HG03575 (cell line): ENCODE data around the gene MAP1LC3A.
"Not testable (repeated sequence)": the region's sequence is repeated elsewhere in the genome, so short reads cannot be mapped to it uniquely, and the experiment has no call there.

Source experiments
- ATAC-seq: cut with Tn5 transposase; IDR thresholded peaks from one replicate; pipeline ENCODE4 v1.9.1; 2021; ENCODE audit not compliant: unreplicated experiment, insufficient number of reproducible peaks, low FRiP score; ENCODE audit errors: extremely low read depth

The MAP1LC3A gene

DNA sequence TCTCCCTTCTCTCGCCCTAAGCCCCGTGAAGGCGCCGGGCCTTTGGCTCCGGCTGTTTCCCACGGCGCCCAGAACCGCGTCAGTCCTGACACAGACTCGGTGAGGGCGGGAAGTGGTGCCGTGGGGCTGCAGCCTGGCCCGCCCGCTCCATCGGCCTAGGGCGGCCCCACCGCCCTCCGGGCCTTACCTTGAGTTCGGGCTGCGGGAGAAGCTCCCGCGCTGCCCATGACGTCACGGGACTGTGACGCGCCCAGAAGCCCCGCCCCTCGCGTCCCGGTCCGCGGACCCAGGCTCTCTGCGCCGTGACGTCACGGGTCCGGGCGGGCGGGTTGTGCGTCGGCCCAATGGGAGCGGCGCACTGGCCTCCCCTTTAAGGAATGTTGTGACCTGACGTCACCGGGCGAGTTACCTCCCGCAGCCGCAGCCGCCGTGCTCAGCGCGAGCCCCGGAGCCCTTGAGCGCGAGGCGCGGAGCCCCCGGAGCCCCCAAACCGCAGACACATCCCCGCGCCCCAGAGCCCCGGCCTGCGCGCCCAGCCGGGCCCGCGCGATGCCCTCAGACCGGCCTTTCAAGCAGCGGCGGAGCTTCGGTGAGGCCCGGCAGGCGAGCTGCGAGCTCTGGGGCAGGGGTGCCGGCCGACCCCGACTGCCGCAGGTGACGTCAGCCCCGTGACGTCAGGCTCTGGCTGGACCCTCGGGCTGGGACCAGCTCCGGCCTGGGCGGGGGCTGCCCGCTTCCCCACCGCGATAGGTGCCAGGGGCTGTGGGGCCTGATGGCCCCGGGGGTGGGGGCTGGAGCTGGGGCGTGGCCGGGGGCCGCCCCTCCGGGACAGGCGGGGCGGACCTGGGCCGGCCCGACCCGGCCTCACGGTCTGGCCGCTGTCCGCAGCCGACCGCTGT, at the start of gene MAP1LC3A:
MAP1LC3A (plus strand) TSS at position 399 of the 899 bp plus-strand sequence; CDS start at position 550, 151 bp downstream.
- no peak for ATAC-seq

DNA sequence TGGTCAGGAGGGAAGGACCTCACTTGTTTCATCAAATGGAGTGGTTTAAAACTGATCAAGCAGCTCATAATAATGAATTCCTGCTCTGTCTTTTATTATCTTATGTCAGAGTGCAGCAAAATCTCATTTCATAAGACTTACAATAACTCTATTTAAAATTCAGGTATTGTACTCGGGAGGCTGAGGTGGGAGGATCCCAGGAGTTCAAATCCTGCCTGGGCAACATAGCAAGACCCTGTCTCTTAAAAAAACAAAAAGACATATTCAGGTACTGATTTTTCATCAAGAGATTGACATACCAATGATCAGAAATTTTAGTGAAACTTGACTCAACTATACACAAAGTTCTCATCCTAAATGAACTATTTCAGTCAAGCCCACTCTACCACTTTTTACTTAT, 47.9 kb upstream of the MAP1LC3A start:
- no peak for ATAC-seq

DNA sequence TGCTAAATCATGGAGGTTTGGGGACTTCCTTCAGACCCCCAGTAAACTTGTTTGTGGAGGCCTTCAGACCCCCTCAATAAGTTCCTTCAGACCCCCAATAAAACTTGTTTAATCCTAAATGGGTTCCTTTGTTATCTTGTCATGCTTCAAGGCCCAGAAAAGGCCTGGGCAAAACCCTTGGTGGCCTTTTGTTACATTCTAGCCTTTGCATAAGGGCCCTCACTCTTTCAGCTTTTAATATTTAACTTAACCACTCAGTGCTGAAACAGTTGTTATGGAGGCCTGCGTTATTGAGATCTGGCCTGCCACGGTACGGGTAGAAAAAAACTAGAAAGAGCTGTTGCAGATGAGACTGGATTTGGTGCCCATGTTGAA, 46.6 kb upstream of the MAP1LC3A start:
- ATAC-seq: no peak

DNA sequence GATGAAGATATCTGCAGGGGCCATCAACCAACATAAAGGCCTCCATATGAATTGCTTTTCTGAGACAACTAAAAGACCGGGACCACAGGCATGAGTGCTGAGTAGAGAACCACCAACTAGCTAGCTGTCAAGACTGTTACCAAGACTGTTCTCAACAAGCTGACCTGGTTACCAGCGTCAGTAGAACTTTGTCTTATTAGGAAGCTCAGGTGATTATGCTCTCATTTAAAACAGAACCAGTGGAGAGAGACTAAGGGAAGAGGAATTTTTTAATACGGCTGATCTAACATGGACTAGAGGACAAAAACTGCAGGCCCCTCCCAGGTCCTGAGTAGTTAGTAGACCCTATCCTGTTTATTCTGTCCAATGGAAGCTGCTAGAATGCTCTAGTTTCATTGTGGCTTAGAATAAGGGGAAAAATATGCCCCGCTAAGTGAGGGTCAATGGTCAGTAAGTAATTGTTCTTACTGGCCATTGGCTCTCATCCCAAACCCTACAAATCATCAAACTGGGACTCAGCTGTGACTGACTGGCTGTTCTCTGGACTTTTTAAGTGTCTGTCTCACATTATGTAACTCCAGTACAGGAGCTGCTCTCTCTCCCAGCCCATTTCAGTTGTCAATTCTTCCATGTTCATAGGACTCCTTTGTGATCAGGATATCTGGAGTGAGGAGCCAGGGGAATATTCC, 46.1 kb upstream of the MAP1LC3A start:
- ATAC-seq: no peak

DNA sequence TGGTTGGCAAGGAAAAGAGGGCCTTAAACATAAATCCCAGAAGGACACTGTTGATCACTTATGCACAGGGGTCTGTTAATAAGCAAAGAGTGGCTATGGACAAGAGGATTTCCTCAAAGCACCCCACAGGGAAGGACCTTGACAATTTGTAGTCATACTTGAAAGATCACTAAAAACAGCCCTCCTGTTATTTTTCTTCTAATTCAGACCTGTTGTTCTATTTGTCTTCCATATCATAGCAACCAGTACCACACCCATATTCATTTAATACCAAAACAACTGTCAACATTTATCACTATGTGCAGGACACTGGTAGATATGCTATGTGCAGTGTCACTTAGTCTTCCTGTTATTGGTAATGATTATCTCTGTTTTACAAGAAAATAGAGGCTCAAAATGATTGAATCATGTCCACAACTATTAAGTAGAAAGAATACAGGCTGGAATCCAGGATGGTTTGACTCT, 45.5 kb upstream of the MAP1LC3A start:
- ATAC-seq: no peak

DNA sequence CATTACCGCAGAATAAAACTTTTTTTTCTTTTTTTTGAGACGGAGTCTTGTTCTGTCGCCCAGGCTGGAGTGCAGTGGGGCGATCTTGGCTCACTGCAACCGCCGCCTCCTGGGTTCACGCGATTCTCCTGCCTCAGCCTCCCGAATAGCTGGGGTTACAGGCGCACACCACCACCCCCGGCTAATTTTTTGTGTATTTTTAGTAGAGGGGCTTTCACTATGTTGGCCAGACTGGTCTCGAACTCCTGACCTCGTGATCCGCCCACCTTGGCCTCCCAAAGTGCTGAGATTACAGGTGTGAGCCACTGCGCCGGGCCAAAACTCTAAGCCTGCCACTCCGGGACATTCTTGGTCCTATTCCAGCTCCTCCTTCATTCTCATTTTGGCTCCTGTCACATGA, 44.5 kb upstream of the MAP1LC3A start:
- not testable (repeated sequence) for ATAC-seq

DNA sequence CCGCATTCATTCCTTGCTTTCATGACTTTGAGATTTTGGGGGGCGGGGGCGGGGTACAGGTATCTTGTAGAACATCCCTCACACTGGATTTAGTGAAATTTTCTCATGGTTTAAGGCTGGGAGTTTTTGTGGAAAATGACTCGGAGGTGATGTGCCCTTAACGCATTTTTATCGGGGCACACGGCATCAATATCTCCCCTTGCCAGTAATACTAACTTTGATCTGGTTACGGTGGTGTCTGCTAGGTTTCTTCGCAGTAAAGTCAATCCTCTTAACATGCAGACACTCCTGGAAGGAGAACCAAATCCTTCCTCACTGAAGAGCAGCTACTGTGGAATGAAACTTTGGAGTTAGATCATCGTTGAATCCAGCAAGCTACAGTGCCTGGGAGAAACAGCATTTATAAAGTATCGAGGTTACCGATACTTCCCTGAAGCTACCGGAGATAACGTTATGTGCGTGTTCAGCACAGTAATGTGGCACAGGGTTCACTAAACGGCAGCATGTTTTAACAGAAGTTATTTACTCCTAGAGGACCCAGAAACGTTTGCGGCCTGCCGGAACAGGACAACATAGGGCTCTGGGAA, 43.5 kb upstream of the MAP1LC3A start:
- ATAC-seq: no peak

DNA sequence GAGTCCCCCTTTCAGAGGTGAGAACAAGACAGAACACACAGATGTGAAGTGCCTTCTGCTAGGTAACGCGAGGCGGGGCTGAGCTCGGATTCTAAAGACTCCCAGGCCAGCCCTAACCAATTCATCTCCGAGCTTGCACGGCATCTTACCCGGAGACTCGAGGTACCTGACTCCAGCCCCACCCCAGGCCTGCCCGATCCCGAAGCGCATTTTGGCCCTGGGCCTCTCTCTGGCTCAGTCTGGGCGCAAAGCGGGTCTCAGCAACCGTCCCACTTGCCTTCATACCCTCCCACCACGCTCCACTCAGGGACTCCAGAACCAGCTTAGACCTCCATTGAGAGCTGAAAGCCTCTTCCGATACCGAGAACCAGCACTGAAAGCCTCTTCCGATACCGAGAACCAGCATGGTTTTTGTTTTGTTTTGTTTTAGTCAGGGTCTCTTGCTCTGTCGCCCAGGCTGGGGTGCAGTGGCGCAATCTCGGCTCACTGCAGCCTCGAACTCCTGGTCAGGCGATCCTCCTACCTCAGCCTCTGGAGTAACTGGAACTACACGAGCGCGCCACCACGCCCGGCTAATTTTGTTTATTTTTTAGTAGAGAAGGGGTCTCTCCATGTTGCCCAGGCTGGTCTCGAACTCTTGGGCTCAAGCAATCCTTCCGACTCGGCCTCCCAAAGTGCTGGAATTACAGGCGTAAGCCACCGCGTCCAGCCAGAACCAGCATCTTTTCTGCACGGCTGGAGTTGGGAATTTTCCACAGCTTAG, 42.9 kb upstream of the MAP1LC3A start:
- no peak for ATAC-seq

DNA sequence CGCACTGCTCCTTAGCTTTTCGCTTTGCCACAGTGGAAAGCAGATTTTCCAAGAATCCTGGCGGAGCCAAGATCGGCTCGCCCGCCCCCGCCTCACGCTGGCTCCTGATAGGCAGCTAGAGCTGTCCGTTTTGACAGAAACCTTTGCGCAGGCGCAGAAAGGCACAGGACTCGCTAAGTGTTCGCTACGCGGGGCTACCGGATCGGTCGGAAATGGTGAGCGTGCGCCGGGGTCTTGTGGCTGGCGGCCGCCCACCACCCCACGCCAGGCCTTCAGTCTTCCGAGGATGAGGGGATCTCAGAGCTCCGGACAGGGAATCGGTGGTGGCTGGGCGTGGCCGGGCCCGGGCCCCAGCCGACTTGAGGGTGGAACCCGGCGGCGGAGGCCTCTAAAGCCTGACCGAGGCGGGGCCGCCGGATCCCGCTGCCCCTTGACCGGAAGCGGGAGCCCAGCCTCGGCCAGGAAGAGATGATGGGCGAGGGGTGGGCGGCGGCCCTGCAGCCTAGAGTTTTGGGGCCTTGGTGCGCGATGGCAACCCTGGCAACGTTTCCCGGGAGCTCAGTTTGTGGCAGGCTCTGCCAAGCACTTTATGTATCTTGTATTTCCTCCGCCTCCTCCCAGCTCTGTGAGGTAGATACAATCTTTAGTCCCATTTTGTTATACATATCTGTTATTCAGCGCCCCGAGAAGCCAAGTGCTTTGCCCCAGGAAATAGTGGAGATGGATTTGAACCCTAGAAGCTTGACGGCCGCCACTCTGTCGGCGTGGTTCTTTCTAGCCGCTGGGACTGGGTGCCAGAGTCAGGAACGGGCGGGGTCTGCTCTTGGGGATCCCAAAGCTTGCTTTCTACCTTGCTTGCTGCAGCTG, 42.0 kb upstream of the MAP1LC3A start, which contains the start of gene DYNLRB1:
DYNLRB1 (plus strand) TSS at position 176 of the 867 bp plus-strand sequence; CDS start at position 213, 37 bp downstream.
- no peak for ATAC-seq

DNA sequence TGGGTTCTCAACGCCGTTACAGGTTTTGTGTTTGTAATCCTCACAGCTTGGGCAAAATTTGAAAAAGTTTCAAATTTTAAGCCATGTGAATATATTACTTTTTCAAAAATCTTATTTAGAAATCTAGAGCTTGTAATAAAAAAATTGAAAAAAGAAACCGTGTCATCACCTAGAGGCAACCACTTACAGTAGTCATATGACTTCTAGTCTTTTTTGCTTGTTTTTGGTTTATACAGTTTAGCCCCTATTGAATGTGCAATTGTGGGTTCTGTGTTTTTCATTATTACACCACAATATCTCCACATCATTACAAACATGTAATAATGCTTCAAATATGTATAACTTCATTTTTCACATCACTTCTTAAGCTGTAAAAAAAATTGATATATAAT, 41.4 kb upstream of the MAP1LC3A start:
- ATAC-seq: no peak

DNA sequence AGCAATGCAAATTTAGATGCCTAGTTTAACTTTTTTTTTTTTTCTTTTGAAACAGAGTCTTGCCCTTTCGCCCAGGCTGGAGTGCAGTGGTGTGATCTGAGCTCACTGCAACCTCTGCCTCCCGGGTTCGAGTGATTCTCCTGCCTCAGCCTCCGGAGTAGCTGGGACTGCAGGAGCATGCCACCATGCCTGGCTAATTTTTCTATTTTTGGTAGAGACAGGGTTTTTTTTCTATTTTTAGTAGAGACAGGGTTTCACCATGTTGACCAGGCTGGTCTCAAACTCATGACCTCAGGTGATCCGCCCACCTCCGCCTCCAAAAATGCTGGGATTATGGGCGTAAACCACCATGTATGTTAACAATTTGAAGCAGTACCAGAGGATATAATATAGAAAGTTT, 39.7 kb upstream of the MAP1LC3A start:
- ATAC-seq: not testable (repeated sequence)

DNA sequence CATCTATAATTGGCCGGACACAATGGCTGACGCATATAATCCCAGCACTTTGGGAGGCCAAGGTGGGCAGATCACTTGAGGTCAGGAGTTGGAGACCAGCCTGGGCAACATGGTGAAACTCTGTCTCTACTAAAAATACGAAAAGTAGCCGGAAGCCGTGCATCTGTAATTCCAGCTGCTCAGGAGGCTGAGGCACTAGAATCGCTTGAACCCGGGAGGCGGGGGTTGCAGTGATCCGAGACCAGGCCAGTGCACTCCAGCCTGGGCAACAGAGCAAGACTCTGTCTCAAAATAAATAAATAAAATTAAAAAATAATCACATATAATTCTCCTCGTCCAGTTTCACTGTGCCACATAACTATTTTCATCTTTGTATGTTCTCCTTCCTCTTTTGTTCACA, 38.7 kb upstream of the MAP1LC3A start:
- not testable (repeated sequence) for ATAC-seq

DNA sequence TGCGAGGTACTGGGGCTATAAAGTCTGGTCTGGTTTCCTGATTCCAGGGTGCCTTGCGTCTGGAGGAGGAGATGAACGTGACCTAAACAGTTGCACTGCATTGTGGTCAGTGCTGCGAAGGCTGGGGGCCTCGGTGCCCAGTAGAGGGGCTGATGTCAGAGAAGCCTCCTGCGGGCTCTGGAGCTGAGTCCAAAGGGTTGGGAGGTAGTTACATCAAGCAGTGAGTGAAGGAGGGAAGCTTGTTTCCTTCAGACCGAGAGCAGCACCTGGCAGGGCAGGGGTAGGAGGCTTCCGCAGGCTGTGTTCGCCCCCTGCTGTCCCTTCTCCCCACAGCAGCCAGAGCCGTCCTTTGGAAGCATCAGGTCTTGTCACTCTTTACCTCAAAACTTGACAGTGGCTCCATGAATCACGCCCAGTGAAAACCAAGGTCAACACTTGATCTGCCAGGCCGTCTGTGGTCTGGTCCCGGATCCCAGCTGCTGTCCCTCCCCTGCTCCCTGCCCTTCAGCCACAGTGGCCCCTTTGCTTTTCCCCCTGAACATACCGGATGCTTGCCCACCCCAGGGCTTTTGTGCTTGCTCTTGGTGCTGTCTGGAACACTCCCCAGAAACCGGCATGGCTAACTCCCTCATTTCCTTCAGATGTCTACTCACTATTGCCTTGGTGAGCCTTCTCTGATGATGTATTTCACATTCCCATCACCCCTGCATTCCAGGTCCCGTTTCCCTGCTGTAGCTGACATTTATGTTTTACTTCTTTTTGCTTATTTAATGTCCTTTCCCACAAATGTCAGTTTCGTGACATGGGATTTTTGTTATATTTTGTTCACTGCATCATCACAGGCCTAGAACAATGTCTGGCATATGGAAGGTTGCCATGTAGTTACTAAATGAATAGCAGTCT, 35.3 kb upstream of the MAP1LC3A start:
- ATAC-seq: no peak

DNA sequence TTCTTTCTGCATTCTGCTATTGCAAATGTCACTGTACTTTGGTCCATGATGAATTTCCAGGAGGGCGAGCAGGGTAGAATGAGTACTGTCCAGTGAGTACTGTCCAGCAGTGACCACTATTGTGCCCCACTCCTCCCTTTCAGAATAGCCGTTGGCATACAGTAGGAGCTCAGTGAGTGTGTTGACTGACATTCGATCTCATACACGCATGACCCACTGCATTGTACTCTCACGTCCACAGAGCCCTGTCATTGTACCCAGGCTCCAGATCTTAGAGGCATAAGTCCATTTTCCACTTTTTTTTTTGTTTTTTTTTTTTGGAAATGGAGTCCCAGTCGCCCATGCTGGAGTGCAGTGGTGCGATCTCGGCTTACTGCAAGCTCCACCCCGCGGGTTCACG, 34.1 kb upstream of the MAP1LC3A start:
- no peak for ATAC-seq

DNA sequence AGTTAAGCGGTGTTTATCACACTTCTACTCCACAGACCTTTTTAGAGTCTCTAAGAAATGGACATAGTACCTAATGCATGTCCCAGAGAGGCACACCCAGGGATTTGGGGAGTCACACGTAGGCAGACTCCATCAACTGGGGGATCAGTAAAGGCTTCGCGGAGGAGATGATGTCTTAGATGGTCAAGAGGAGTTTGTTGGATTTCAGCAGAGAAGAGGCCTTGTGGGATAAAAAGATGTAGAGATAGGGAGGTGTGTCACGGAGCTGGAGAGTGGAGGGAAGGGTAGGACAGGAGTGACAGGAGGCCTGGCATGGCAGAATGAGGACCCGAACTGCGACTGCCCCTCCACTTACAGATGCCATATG, 33.2 kb upstream of the MAP1LC3A start:
- ATAC-seq: no peak

DNA sequence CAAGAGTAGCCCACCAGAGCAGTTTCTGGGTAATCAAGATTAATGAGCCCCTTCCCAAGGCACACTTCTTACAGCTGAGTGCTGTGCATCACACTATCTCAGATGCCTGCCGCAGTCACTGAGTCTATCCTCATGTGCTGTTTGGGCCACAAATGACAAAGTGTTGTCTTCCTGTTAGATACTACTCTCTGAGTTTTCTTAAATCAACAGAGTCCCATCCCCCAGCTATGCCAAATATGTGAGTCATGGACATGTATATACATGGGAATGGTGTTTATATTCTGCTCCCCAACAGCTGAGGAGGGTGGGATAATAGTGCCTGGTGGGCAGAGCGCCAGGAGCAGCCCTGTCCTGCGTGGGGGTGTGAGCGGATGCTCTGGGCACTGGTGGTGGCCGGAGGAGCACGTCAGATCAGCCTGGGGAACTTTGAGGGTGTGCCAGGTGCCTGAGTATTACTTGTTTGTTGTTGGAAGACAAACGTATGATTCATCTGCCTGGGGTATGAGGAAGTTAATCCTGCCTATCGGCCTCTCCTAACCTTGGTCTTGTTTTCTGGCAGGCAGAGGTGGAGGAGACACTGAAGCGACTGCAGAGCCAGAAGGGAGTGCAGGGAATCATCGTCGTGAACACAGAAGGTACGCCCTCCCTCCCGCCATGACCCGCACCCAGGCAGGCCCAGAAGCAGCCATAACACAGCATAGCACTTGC, 32.7 kb upstream of the MAP1LC3A start:
- ATAC-seq: no peak

DNA sequence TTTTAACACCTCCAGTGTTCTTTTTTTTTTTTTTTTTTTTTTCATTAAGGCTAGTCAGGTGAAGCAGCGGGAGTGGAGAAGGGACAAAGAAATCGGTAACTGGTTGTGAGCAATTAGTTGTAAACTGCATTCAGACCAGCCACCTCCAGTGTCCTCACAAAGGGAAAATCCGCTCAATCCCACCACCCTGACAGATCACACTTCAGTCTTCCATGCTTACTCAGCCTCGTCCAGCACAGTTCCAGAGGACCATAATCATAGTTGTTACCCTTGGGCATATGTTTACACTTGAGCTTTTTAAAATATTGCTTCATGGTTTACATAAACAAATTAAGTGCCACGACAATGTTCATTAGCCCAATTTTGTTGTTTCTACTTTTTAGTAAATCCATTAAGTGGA, 32.1 kb upstream of the MAP1LC3A start:
- ATAC-seq: no peak
